NCI-H187 treated with DMSO at 0.1 percent for 48 hours (cell line): ENCODE measurements around the gene LAMC2.
"Not testable (repeated sequence)": the region's sequence is repeated elsewhere in the genome, so short reads cannot be mapped to it uniquely, and the experiment has no call there.

Source experiments
- DNase-seq: peaks from one replicate; lab custom pipeline; 2025; lab: John Stamatoyannopoulos, UW

The LAMC2 gene

GRCh38 chr1:183263886-183264602, 78.0 kb downstream of the LAMC2 start:
- no peak for DNase-seq

GRCh38 chr1:183267646-183268431, 81.8 kb downstream of the LAMC2 start:
- DNase-seq, result no peak

DNA sequence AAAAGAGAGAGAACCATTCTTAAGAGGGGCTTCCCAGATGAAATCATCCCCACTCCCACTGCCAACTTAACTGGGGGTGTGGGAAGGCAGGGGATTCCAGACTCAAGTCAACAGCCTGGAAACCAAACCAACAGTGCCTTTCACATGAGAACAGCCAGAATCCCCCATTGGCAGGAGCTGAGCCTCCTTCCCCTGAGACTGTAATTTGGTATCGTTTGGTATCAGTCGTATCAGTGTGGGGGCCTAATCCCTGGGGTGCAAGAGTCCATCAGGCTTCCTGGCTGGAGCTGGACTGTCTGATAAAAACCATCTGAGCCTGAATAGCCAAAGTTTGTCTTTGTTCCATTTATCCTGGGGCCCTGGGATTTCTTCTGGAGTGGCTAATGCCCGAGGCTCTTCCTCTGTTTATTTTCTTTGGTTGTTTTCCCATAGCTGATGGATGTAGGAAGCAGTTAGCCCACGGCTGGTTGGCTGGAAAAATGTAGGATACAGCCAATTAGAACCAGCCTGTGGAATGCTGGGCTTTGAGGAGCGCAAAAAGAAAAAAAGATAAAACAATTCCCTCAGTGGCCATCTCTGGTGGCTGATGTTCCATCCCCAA, 84.6 kb downstream of the LAMC2 start:
- DNase-seq, result no peak

- DNase-seq, result no peak
Measured at GRCh38 chr1:183272390-183272848, 86.4 kb downstream of the LAMC2 start.

DNA sequence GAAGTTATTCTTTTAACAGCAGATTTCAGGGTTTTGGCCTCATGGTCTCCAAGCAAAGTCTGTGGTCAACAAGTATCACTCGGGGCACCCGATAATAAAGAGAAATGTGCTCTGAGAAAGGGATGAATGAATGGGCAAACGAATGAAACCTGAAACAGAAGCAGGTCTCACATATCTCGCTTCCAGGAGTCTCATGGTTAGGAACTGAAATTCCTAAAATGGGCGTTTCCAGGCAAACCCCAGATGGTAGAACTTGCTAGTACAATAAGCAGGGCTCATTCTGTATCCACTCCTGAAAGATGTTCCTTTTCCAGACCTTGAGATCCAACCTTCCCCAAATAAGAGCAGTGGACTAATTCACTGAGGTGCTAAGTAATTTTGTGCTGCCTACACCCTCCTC, 87.2 kb downstream of the LAMC2 start:
- no peak for DNase-seq

- not testable (repeated sequence) for DNase-seq
Measured at GRCh38 chr1:183273984-183274383, 87.9 kb downstream of the LAMC2 start.

DNA sequence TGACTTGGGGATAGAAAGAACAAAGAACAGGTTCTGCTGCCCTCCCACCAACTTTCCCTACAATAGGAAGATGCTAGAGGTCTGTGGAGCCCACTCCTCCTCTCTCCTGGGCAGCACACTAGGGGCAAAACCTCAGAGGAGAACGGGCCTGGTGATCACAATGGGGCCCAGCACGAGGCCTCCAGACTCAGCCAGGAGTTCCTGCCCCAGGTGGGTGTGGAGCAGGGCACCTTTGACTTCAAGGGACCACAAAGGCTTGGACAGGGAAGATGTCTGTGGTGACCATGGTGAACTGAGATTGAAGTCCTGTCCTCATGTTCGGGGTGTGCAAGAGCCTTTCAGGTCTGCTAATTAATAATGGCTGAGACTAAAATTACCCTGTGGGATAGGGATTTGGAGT, 88.8 kb downstream of the LAMC2 start:
- DNase-seq, result no peak

- no peak for DNase-seq
Measured at GRCh38 chr1:183275322-183275721, 89.3 kb downstream of the LAMC2 start.

GRCh38 chr1:183276386-183277080, 90.5 kb downstream of the LAMC2 start:
- no peak for DNase-seq

GRCh38 chr1:183277821-183278738, 92.0 kb downstream of the LAMC2 start:
- no peak for DNase-seq

DNA sequence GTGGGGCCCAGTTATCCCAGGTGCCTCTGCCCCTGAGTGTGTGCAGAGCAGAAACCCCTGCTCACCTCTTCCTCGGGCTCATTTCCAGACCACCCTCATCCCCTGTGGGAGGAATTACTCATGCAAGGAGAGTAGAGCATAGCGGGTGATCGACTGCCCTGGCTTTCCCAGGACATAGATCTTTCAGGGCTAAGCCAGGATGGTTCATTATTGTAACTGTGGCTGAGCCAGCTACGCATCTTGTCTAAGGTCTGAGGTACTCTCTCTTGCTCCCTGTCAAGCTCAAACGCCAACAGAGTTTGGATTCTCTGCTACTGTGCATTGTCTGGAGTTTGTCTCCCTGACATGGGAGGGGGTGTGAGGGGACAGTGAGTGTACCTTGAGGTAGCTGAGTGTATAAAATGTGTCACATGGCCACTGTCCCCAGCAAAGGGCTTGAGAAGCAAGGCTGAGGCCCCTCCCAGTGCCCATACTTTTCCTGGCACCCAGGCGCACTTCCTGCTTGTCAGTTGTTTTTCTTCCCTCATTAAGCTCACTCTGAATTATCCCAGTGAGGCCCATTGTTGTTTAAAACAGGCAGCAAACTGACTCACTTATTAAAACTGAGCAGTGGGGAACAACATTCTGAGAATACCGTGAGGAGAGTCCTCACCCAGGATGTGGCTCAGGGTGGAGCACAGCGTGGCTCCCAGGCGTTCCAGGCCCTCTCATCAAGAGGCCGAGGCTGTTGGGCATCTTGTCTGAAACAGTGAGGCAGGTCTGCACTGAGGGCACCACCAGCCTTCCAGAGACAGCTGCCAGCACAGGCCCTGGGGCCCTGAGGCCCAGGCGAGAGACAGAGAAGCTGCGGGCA, 92.9 kb downstream of the LAMC2 start:
- no peak for DNase-seq

DNA sequence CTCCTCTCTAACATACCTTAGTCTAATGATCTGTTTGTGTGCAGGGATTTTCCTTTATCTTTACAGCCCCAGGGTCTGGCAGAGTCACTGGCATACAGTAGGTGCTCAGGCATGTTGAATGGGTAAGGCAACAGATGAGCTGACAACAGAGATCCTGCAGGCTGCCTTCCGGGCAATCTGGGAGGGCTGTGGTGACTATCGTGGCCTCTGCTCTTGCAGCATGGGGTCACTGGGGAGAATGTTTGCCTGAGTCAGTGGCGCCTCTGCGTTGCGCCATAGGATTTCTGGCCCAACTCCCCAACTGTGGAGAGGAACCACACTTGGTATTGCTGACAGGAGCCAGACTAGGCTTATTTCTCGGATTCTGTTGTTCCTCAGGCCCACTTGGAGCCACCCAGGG, 93.8 kb downstream of the LAMC2 start:
- no peak for DNase-seq

GRCh38 chr1:183281039-183281438, 95.0 kb downstream of the LAMC2 start:
- no peak for DNase-seq

GRCh38 chr1:183281553-183282091, 95.6 kb downstream of the LAMC2 start:
- peak; percentile 80 for DNase-seq

GRCh38 chr1:183282101-183282855, 96.2 kb downstream of the LAMC2 start:
- DNase-seq, result no peak

DNA sequence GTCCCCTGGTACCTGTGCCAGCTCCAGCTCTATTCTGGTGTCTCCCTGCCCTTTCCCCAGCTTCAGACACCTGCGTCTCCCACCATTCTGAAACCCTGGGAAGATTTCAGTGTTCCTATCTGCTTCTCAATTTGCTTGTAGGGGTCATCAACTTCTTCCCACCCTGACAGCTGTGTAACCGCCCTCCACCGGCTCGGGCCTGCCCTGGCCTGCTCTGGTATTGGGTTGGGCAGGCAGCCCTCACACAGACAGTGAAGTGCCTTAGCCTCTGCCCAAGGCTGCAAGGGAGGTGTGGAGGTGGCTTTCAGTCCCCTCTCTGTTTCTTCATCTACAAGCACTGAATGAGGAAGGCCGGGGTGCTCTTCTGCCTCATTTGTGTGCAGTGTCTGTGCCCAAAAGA, 97.2 kb downstream of the LAMC2 start:
- no peak for DNase-seq

- no peak for DNase-seq
Measured at GRCh38 chr1:183284086-183284485, 98.0 kb downstream of the LAMC2 start.

- no peak for DNase-seq
Measured at GRCh38 chr1:183285256-183285655, 99.2 kb downstream of the LAMC2 start.

- no peak for DNase-seq
Measured at GRCh38 chr1:183285746-183286145, 99.7 kb downstream of the LAMC2 start.
